ENCODE results near the gene CKM.

Gene CKM

DNA sequence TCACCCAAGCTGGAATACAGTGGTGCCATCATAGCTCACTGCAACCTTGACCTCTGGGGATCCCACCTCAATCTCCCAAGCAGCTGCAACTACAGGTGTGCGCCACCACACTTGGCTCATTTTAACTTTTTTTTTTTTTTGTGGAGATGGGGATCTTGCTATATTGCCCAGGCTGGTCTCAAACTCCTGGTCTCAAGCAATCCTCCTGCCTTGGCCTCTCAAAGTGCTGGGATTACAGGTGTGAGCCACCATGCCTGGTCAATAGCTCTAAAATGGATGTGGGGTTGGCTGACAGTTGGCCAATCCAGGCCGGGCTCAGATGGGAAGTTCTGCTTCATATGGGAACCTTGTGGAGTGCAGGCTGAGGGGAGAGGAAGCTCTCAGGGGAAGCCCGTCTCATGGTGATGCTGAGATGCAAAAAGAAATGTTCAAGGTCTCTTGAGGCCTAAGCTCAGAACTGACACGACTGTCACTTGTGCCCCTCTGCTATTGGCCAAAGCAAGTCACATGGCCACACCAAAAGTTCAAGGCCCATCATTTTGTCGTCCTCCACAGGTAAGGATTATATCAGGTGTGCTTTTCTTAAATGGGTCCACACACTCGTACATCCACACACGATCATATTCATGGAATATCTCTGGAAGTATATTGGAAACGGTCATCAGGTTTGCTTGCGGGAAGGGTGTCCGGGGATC lies 11.1 kb upstream of the CKM start:
- peaks cover 3% of the 10 kb centered on the region; the same call in 1 of the 2 replicates for H3K4me1 ChIP-seq (ENCODE audit: low read length)
- no peaks in the 10 kb centered on the region for H3K9me3 ChIP-seq (ENCODE audit: insufficient read depth, low read length)
- no peaks in the 10 kb centered on the region for H3K79me2 ChIP-seq (ENCODE audit: low read length)
- no peak overlapping the region for H3K4me2 ChIP-seq (ENCODE audit: low read length)
- TF ChIP-seq CTCF (IDR thresholded peaks at IDR 0.05; ENCODE audit: low read depth, low read length) = no peak
- no peak overlapping the region for H3K27ac ChIP-seq (ENCODE audit: low read length)
- H3K4me3 ChIP-seq (ENCODE audit: low read length) = no peak overlapping the region
- no peak overlapping the region for H2AFZ ChIP-seq (ENCODE audit: low read depth, low read length)
- H3K27me3 ChIP-seq (ENCODE audit: low read depth, low read length) = no peaks in the 10 kb centered on the region
- no peaks in the 10 kb centered on the region for H4K20me1 ChIP-seq (ENCODE audit: insufficient read depth, low read length)
- H3K36me3 ChIP-seq (replicated peaks; ENCODE audit: low read depth, low read length) = no peaks in the 10 kb centered on the region
- no peak overlapping the region for H3K9ac ChIP-seq (ENCODE audit: low read length)

- no peak for TF ChIP-seq EZH2phosphoT487 (IDR thresholded peaks at IDR 0.05; ENCODE audit: low read depth)
- TF ChIP-seq CTCF (IDR thresholded peaks at IDR 0.05; ENCODE audit: low read depth, low read length) = no peak
- no peak overlapping the region for H2AFZ ChIP-seq (ENCODE audit: low read depth, low read length)
- no peaks in the 10 kb centered on the region for H3K27me3 ChIP-seq (ENCODE audit: low read depth, low read length)
These were observed 8.7 kb upstream of the CKM start for GRCh38 chr19:45331411-45331810.

DNA sequence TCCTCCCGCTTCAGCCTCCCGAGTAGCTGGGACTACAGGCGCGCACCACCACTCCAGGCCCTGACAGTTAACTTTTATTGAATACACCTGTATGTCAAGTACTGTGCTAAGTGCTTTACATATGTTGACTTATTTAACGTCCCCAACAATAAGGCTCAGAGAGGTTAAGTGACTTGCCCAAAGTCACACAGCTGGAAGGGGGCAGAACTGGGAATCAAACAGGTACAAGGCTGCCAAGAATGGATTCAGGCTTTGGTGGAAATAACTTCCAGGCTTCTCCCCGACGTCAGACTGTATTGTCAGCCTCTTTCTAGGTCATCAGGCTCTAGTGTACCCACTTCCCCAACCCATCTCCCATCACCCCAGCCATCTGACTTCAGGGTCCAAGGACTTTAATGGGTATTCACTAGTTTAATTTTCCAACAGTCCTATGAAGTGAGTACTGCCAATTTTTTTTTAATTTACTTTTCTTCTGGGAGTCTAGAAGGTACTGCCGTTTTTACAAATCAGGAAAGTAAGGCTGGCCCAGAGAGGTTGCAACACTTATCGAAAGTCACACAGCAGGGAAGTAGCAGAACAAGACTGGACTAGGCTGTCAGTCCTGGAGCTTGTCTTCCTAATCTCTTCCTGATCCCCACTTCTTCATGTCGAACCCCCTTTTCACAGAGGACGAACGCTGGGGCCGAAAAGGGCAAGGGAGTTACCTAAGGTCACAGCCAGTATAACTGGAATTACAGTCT lies 4.9 kb upstream of the CKM start:
- Histone ChIP-seq H3K36me3 (replicated peaks; ENCODE audit: low read depth, low read length) (no peaks in the 10 kb centered on the region), H3K4me2 (ENCODE audit: low read length) (no peak overlapping the region), H3K27ac (ENCODE audit: low read length) (no peak overlapping the region), H3K79me2 (ENCODE audit: low read length) (no peaks in the 10 kb centered on the region), H3K27me3 (ENCODE audit: low read depth, low read length) (no peaks in the 10 kb centered on the region), H2AFZ (ENCODE audit: low read depth, low read length) (no peak overlapping the region), H3K9ac (ENCODE audit: low read length) (no peak overlapping the region), H3K9me3 (ENCODE audit: insufficient read depth, low read length) (no peaks in the 10 kb centered on the region), H3K4me3 (ENCODE audit: low read length) (no peak overlapping the region), H3K4me1 (ENCODE audit: low read length) (peaks cover 4% of the 10 kb centered on the region; the same call in 1 of the 2 replicates), H4K20me1 (ENCODE audit: insufficient read depth, low read length) (no peaks in the 10 kb centered on the region)
- no peak for TF ChIP-seq EZH2phosphoT487 (IDR thresholded peaks at IDR 0.05; ENCODE audit: low read depth)

More at GRCh38 chr19:45331411-45331810, 8.7 kb upstream of the CKM start:
- Histone ChIP-seq H3K9ac (ENCODE audit: low read length) (no peak overlapping the region), H4K20me1 (ENCODE audit: insufficient read depth, low read length) (no peaks in the 10 kb centered on the region), H3K4me2 (ENCODE audit: low read length) (no peak overlapping the region), H3K36me3 (replicated peaks; ENCODE audit: low read depth, low read length) (no peaks in the 10 kb centered on the region), H3K4me3 (ENCODE audit: low read length) (no peak overlapping the region), H3K79me2 (ENCODE audit: low read length) (no peaks in the 10 kb centered on the region), H3K9me3 (ENCODE audit: insufficient read depth, low read length) (no peaks in the 10 kb centered on the region), H3K4me1 (ENCODE audit: low read length) (peaks cover 2% of the 10 kb centered on the region; the same call in 1 of the 2 replicates), H3K27ac (ENCODE audit: low read length) (no peak overlapping the region)

DNA sequence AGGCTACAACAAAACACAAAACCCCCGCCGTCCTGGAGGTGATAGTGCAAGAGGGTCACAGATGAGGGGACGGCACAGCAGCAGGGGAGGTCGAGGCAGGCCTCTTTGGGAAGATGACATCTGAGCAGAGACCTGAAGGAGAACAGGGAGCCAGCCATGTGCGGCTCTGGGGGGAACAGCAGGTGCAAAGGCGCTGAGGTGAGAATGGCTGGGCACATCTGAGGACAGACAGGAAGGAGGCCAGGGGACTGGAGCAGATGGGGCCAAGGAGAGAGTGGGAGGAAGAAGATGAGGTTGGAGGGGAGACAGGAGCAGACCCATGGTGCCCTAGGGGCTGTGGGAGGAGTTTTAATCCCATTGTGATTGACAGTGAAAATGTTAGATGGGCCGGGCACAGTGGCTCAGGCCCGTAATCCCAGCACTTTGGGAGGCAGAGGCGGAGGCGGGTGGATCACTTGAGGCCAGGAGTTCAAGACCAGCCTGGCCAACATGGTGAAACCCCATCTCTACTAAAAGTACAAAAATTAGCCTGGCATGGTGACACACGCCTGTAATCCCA lies 1.8 kb upstream of the CKM start:
- Histone ChIP-seq H3K9ac (ENCODE audit: low read length) (no peak overlapping the region), H3K9me3 (ENCODE audit: insufficient read depth, low read length) (no peaks in the 10 kb centered on the region), H3K27ac (ENCODE audit: low read length) (no peak overlapping the region), H3K36me3 (replicated peaks; ENCODE audit: low read depth, low read length) (no peaks in the 10 kb centered on the region), H3K4me1 (ENCODE audit: low read length) (peaks cover 4% of the 10 kb centered on the region; the same call in 1 of the 2 replicates), H2AFZ (ENCODE audit: low read depth, low read length) (peak overlapping the region; percentile 49; the same call in 1 of the 2 replicates), H3K4me3 (ENCODE audit: low read length) (no peak overlapping the region), H4K20me1 (ENCODE audit: insufficient read depth, low read length) (no peaks in the 10 kb centered on the region), H3K4me2 (ENCODE audit: low read length) (peak overlapping the region; percentile 28; the same call in 1 of the 2 replicates), H3K79me2 (ENCODE audit: low read length) (no peaks in the 10 kb centered on the region), H3K27me3 (ENCODE audit: low read depth, low read length) (no peaks in the 10 kb centered on the region)
- TF ChIP-seq CTCF (IDR thresholded peaks at IDR 0.05; ENCODE audit: low read depth, low read length) (no peak), EZH2phosphoT487 (IDR thresholded peaks at IDR 0.05; ENCODE audit: low read depth) (no peak)

Measured in OCI-LY3 (cell line).